Activated T-helper 17 cell treated with anti-CD3 and anti-CD28 coated beads, Interleukin-2, amount 50 U/mL, for 72 hours (primary cell): Measurements from ENCODE around the gene BICD2. TPM values are rescaled to one million over a fixed set of nuclear protein-coding genes. Genes with fewer than 3 reads are reported as not detected.
"Not testable (repeated sequence)": the region's sequence is repeated elsewhere in the genome, so short reads cannot be mapped to it uniquely, and the experiment has no call there.

Experiments used
- ATAC-seq: fragments of 150-1000 bp; cut with Tn5 transposase; replicated peaks from 2 replicates; pipeline ENCODE4 v1.10.0; 2021; ENCODE audit warnings: mild to moderate bottlenecking, moderate library complexity
- H3K27ac Mint-ChIP-seq: one replicate; pipeline ENCODE4 v1.8.0; 2022; ENCODE audit warnings: mixed read lengths
- H3K27me3 Mint-ChIP-seq: one replicate; pipeline ENCODE4 v1.8.0; 2022; ENCODE audit warnings: mixed read lengths
- H3K36me3 Mint-ChIP-seq: one replicate; pipeline ENCODE4 v1.8.0; 2022; ENCODE audit warnings: low read depth, mild to moderate bottlenecking, mixed read lengths
- H3K4me1 Mint-ChIP-seq: one replicate; pipeline ENCODE4 v1.8.0; 2022; ENCODE audit warnings: mixed read lengths
- H3K4me3 Mint-ChIP-seq: one replicate; pipeline ENCODE4 v1.8.0; 2022; ENCODE audit warnings: mild to moderate bottlenecking, mixed read lengths
- H3K9me3 Mint-ChIP-seq: one replicate; pipeline ENCODE4 v1.8.0; 2022; ENCODE audit warnings: mixed read lengths
- total RNA-seq, 2 donors: library from RNA; stranded (reverse); gene quantifications; one replicate each; pipeline ENCODE4 v1.2.3, GENCODE V29; 2022

The BICD2 gene
- total RNA-seq, 2 donors from 2014 or later = 14.2 to 24.9 TPM

DNA sequence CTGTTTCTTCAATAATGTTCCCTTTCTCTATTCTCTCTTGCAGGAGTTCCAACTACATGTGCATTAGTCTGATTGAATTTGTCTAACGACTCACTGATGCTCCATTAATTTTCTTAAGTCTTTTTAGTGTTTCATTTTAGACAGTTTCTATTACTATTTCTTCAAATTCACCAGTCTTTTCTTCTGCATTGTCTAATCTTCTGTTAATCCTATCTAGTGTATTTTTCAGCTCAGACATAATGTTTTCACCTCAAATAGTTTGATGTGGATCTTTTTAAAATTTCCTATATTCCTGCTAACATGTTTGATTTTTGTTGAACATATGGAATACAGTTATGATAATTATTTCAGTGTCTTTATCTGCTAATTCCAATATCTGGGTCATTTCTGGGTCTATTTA, 21.7 kb upstream of the BICD2 start:
- H3K36me3 Mint-ChIP-seq = no peaks in the 10 kb centered on the region

GRCh38 chr9:92781899-92782298, 17.3 kb upstream of the BICD2 start:
- no peaks in the 10 kb centered on the region for H3K9me3 Mint-ChIP-seq
- H3K4me3 Mint-ChIP-seq = no peak overlapping the region
- no peak overlapping the region for H3K27ac Mint-ChIP-seq
- H3K4me1 Mint-ChIP-seq = no peaks in the 10 kb centered on the region
- peak; percentile 52 for ATAC-seq
- no peaks in the 10 kb centered on the region for H3K36me3 Mint-ChIP-seq
- H3K27me3 Mint-ChIP-seq = peaks cover 8% of the 10 kb centered on the region

More for the DNA sequence above, 21.7 kb upstream of the BICD2 start:
- Mint-ChIP-seq H3K4me1 (peaks cover 11% of the 10 kb centered on the region), H3K9me3 (no peaks in the 10 kb centered on the region), H3K4me3 (no peak overlapping the region), H3K27me3 (peaks cover 4% of the 10 kb centered on the region), H3K27ac (no peak overlapping the region)
- ATAC-seq = no peak

DNA sequence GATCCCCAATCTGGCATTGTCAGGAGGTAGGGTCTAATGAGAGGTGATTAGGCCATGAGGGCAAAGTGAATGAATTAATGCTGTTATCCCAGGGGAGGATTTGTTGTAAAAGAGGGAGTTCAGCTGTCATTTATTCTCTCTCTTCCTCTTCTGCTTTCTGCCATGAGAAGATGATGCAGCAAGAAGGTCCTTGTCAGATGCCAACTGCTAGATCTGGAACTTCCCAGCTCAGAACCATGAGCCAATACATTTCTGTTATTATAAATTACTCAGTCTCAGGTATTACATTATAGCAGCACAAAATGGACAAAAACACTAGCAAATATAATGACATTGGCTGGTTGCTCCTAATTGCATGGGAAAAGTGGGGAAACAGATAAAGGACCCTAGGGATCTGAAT, 15.6 kb upstream of the BICD2 start:
- no peaks in the 10 kb centered on the region for H3K9me3 Mint-ChIP-seq
- no peaks in the 10 kb centered on the region for H3K36me3 Mint-ChIP-seq
- H3K4me3 Mint-ChIP-seq = no peak overlapping the region
- H3K4me1 Mint-ChIP-seq = no peaks in the 10 kb centered on the region
- peaks cover 7% of the 10 kb centered on the region for H3K27me3 Mint-ChIP-seq
- no peak for ATAC-seq
- no peak overlapping the region for H3K27ac Mint-ChIP-seq

DNA sequence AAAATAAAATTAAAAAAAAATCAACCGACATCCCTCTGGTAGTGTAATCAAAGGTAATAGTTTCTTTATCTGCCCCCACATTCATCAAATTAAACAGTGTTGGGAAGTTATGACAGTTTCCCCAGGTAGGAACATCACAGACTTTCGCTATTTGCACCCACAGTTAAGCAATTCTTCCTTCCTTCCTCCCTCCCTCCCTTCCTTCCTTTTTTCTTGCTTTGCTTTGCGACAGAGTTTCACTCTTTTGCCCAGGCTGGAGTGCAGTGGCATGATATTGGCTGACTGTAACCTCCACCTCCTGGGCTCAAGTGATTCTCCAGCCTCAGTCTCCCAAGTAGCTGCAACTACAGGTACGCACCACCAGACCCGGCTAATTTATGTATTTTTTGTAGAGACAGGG, 10.8 kb upstream of the BICD2 start:
- no peak overlapping the region for H3K27ac Mint-ChIP-seq
- ATAC-seq = no peak
- H3K9me3 Mint-ChIP-seq = no peaks in the 10 kb centered on the region
- H3K4me3 Mint-ChIP-seq = no peak overlapping the region
- H3K4me1 Mint-ChIP-seq = no peaks in the 10 kb centered on the region
- no peaks in the 10 kb centered on the region for H3K36me3 Mint-ChIP-seq
- H3K27me3 Mint-ChIP-seq = peaks cover 7% of the 10 kb centered on the region

- Mint-ChIP-seq H3K36me3 (no peaks in the 10 kb centered on the region), H3K27ac (no peak overlapping the region), H3K9me3 (no peaks in the 10 kb centered on the region), H3K4me3 (no peak overlapping the region), H3K27me3 (peaks cover 4% of the 10 kb centered on the region), H3K4me1 (no peaks in the 10 kb centered on the region)
- no peak for ATAC-seq
Observed at GRCh38 chr9:92774274-92774673, 9.6 kb upstream of the BICD2 start.

GRCh38 chr9:92773810-92774209, 9.2 kb upstream of the BICD2 start:
- Mint-ChIP-seq H3K4me3 (no peak overlapping the region), H3K36me3 (no peaks in the 10 kb centered on the region), H3K4me1 (no peaks in the 10 kb centered on the region), H3K9me3 (no peaks in the 10 kb centered on the region), H3K27ac (no peak overlapping the region), H3K27me3 (peaks cover 3% of the 10 kb centered on the region)
- no peak for ATAC-seq

- Mint-ChIP-seq H3K9me3 (no peaks in the 10 kb centered on the region), H3K36me3 (no peaks in the 10 kb centered on the region), H3K4me1 (no peaks in the 10 kb centered on the region), H3K4me3 (no peak overlapping the region), H3K27me3 (peaks cover 3% of the 10 kb centered on the region), H3K27ac (no peak overlapping the region)
- ATAC-seq = no peak
Observed at GRCh38 chr9:92771309-92771708, 6.7 kb upstream of the BICD2 start.

DNA sequence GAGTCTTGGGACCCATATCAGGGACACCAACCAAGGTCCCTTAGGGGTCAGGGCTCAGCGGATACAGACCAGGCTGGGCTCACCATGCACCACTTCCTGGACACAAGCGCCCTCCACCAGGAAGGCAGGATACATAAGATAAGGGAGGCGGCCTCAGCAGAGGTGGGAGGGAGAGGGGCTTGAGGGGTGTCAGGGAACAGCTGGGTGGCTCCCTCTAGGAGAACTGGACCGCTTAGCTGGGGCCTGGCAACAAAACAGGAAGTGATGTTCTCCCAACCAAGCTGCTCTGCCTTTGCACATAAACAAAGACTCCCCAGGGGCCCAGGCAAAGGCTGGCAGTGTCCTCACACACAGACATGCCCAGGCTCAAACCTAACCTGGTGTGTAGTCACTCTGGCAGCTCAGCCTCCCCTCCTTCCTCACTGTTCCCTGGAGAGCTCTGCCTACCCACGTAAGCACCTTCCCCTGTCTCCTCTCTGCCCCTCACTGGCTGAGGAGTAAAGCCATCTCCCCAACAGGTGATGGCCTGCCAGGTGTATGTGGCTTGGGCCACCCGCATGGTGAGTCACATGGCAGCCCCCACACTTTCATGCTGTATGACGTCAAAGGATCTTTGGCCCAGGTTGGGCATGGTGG, 5.8 kb upstream of the BICD2 start:
- Mint-ChIP-seq H3K9me3 (no peaks in the 10 kb centered on the region), H3K27ac (peak overlapping the region; percentile 65), H3K4me3 (no peak overlapping the region), H3K36me3 (no peaks in the 10 kb centered on the region), H3K4me1 (peaks cover 7% of the 10 kb centered on the region), H3K27me3 (peaks cover 1% of the 10 kb centered on the region)
- peak; percentile 13 for ATAC-seq

DNA sequence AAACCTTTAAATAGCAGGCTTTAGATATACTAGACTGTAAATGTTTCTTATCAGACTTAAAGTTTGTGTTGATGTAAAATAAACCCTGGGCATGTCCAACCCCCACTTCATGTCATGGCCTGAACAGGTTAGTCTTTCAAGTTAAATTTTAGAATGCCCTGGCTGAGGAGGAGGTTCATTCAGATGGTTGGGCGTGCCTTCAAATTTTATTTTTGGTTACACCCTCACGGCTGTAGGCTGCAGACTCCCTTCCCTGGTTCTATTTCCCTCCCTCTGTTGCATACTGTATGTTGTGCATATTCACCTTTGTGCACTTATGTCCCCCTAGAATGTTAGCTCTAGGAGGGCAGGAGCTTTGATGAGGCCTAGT, 5.3 kb upstream of the BICD2 start:
- no peak for ATAC-seq
- Mint-ChIP-seq H3K9me3 (no peaks in the 10 kb centered on the region), H3K4me1 (peaks cover 7% of the 10 kb centered on the region), H3K36me3 (no peaks in the 10 kb centered on the region), H3K27ac (peak overlapping the region; percentile 65), H3K4me3 (no peak overlapping the region), H3K27me3 (no peaks in the 10 kb centered on the region)

DNA sequence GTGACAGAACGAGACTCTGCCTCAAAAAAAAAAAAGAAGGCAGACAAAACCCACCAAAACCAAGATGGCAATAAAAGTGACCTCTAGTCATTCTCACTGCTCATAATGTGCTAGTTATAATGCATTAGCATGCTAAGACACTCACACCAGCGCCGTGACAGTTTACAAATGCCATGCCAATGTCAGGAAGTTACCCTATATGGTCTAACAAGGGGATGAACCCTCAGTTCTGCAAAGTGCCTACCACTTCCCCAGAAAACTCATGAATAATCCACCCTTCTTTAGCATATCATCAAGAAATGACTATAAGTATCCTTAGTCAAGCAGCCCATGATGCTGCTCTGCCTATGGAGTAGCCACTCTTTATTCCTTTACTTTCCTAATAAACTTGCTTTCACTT, 4.7 kb upstream of the BICD2 start:
- Mint-ChIP-seq H3K4me3 (no peak overlapping the region), H3K27ac (no peak overlapping the region), H3K27me3 (no peaks in the 10 kb centered on the region), H3K9me3 (no peaks in the 10 kb centered on the region), H3K4me1 (peaks cover 7% of the 10 kb centered on the region), H3K36me3 (no peaks in the 10 kb centered on the region)
- no peak for ATAC-seq

DNA sequence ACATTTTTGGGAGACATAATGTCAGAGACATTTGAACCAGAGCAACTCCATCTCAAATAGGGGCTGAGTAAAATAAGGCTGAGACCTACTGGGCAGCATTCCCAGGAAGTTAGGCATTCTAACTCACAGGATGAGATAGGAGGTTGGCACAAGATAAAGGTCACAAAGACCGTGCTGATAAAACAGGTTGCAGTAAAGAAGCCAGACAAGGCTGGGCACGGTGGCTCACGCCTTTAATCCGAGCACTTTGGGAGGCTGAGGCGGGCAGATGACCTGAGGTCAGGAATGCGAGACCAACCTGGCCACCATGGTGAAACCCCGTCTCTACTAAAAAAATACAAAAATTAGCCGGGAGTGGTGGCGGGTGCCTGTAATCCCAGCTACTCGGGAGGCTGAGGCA, 4.2 kb upstream of the BICD2 start:
- H3K27ac Mint-ChIP-seq, H3K4me1 Mint-ChIP-seq, H3K36me3 Mint-ChIP-seq, H3K4me3 Mint-ChIP-seq, H3K27me3 Mint-ChIP-seq, ATAC-seq, H3K9me3 Mint-ChIP-seq: not testable (repeated sequence)

DNA sequence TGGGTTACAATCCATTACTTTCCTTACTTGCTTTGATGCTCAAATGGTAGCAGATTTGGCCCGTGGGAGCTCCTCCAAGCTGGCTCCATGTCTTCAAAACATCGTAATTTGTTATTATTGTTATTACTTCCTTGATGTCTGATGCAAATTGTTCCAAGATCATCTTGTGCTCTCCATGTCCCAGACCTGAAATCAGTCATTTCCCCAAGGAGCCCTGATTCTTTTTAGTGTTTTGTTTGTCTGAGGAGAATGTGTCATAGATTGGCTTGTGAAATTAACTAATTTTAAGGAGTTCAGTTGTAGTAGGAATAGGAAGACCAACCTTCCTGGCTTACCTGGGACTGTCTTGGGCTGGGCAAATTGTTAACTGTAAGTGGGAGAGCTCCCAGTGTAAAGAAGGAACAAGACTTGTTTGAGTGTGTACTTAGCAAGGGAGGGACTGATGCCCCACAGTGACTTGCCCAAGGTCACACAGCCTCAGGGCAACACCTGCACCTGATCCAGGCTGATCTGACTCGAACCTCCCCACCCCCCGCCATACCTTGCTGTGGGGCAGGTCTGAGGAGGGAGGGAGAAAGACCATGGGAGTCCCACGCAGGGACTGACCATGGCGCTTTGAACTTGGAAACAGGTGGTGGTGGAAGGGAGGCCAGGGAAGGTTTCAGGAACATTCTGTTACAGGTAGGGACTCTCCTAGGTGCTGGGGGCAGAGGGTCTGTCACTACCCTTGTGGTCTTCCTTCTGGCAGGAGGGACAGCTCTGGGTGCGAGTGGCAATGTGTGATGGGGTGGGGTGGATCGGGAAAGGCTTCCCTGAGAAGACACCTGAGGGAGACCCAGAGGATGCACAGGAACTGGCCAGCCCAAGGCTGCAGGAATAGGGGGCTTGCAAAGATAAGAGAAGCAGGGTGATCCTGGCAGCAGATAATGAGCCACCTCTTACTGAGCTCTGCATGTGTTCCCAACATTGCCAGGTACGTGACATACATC, 2.7 kb upstream of the BICD2 start:
- no peak overlapping the region for H3K27ac Mint-ChIP-seq
- H3K27me3 Mint-ChIP-seq = no peaks in the 10 kb centered on the region

GRCh38 chr9:92764988-92765936, 629 bp upstream of the BICD2 start:
- Mint-ChIP-seq H3K4me1 (peaks cover 35% of the 10 kb centered on the region), H3K9me3 (no peaks in the 10 kb centered on the region), H3K27ac (peak overlapping the region; percentile 91), H3K4me3 (peak overlapping the region; percentile 84), H3K36me3 (no peaks in the 10 kb centered on the region), H3K27me3 (no peaks in the 10 kb centered on the region)
- ATAC-seq = peak; percentile 78

More for the DNA sequence above, 2.7 kb upstream of the BICD2 start:
- Mint-ChIP-seq H3K4me3 (peak overlapping the region; percentile 3), H3K36me3 (no peaks in the 10 kb centered on the region), H3K9me3 (no peaks in the 10 kb centered on the region), H3K4me1 (peaks cover 19% of the 10 kb centered on the region)
- ATAC-seq = no peak

DNA sequence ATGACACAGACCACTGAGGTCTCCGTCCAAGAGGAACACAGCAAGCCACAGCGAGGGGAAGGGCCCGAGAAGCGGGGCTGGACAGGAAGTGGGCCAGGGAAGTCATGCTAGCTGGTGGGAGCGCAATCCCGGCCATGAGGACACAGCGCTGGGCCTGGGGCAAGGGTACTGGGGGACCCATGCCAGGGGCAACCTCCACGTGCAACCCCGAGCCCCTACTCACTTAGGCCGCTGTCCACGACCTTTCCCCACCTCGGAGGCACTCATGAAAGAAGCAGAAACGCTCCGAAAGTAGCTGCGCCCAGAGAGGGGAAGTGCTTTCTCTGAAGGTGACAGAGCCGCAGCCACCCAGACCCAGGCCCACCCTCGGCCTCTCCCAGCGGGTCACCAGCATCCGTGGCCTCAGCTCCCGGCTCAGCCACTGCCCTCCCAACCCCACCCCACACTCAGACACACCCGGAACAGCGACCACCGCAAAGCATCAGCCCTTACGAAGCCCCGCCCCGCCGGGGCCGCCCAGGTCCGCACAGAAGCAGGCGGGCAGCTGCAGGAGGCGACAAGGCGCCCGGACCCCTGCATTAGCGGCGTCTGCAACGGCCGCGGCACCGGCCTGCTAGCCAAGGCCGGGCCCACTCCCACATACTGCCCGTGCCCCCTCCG, 782 bp downstream of the BICD2 start:
- peak overlapping the region; percentile 90 for H3K27ac Mint-ChIP-seq
- ATAC-seq = no peak
- peaks cover 35% of the 10 kb centered on the region for H3K4me1 Mint-ChIP-seq
- no peaks in the 10 kb centered on the region for H3K36me3 Mint-ChIP-seq
- H3K4me3 Mint-ChIP-seq = peak overlapping the region; percentile 84
- H3K9me3 Mint-ChIP-seq = no peaks in the 10 kb centered on the region
- no peaks in the 10 kb centered on the region for H3K27me3 Mint-ChIP-seq
